K562 (cell line): ENCODE results near the gene KIF25. TPM values are rescaled to one million over a fixed set of nuclear protein-coding genes. Genes with fewer than 3 reads are reported as not detected.

ENCODE experiments used
- ATAC-seq: fragments of 200-7000 bp; cut with Tn5 transposase; 3 replicates; pipeline ENCODE4 v1.9.1; 2020; ENCODE audit warnings: moderate library complexity
- BruUV-seq: library from RNA; stranded (reverse); fragments of 400-500 nt; replicated peaks from 2 replicates; lab custom pipeline; 2021; lab: Mats Ljungman, UMichigan
- CTCF ChIA-PET: fragments of 300-600 bp; formaldehyde crosslinking; extraction: SDS; loops from one replicate; lab custom pipeline; 2021; ENCODE audit warnings: low intra/inter-chr PET ratio; lab: Yijun Ruan, JAX
- POLR2A ChIA-PET: fragments of 300-600, 350-650 bp; sonication (Branson Sonifier 250); formaldehyde crosslinking; extraction: SDS; loops from one replicate; lab custom pipeline; 2021; ENCODE audit warnings: antibody characterized with exemption, inconsistent platforms; lab: Yijun Ruan, JAX
- DNase-seq, 4 experiments: peaks; one replicate each; pipeline versions ENCODE4 v3.0.0 to v3.0.0-alpha.2; 2011 to 2018; ENCODE audit warnings: low spot score in 3 of 4, mixed read lengths in 3 of 4; ENCODE audit errors: extremely low read depth in 1 of 4
- FAIRE-seq: peaks from 2 replicates; lab custom pipeline; 2011; peaks lifted over from hg19 to GRCh38; lab: Jason Lieb, UNC
- H2AFZ ChIP-seq: 2 replicates; pipeline ENCODE4 v1.6.0; 2011; ENCODE audit warnings: low read depth, low read length, control low read depth, inconsistent platforms
- H3K27ac ChIP-seq: fragments of 200-600 bp; 3 replicates; pipeline ENCODE4 v1.8.0; 2011; ENCODE audit warnings: low read depth, mild to moderate bottlenecking, control low read depth, inconsistent platforms, low read length, moderate library complexity, mixed read lengths; ENCODE audit errors: extremely low read depth
- H3K27me3 ChIP-seq, 2 experiments: fragments of 300-600 bp in 1 of 2; 2 replicates in 1 of 2; 3 replicates in 1 of 2; pipeline versions ENCODE4 v1.6.0 to v1.8.0; 2011; ENCODE audit warnings: inconsistent platforms in 2 of 2, low read length in 2 of 2, mild to moderate bottlenecking in 1 of 2, mixed read lengths in 1 of 2, moderate library complexity in 1 of 2; ENCODE audit not compliant: control insufficient read depth in 2 of 2, insufficient read depth in 2 of 2
- H3K36me3 ChIP-seq: fragments of 300-600 bp; 3 replicates; pipeline ENCODE4 v1.8.0; 2011; ENCODE audit warnings: mild to moderate bottlenecking, low read length, inconsistent platforms; ENCODE audit not compliant: control insufficient read depth, insufficient read depth
- H3K4me1 ChIP-seq, 2 experiments: fragments of 200-600 bp in 1 of 2; replicated peaks in 1 of 2; 2 replicates in 1 of 2; 3 replicates in 1 of 2; pipeline versions ENCODE4 v1.5.1 to v1.8.0; 2011; ENCODE audit warnings: inconsistent platforms in 2 of 2, low read length in 2 of 2, mild to moderate bottlenecking in 1 of 2, mixed read lengths in 1 of 2, moderate library complexity in 1 of 2; ENCODE audit not compliant: control insufficient read depth in 2 of 2, insufficient read depth in 2 of 2
- H3K4me2 ChIP-seq: 2 replicates; pipeline ENCODE4 v1.6.1; 2011; ENCODE audit warnings: low read length, control low read depth, inconsistent platforms, mixed read lengths; ENCODE audit not compliant: insufficient read depth
- H3K4me3 ChIP-seq: fragments of 200-600 bp; sonication (generic), shearing (Covaris generic); 2 replicates; pipeline ENCODE4 v1.5.1; 2016; ENCODE audit warnings: control low read depth, inconsistent platforms
- H3K79me2 ChIP-seq: fragments of 200-600 bp; 3 replicates; pipeline ENCODE4 v1.8.0; 2011; ENCODE audit warnings: low read length, inconsistent platforms; ENCODE audit not compliant: control insufficient read depth, insufficient read depth
- H3K9ac ChIP-seq, 2 experiments: 2 replicates each; pipeline versions ENCODE4 v1.6.0 to v1.6.1; 2011; ENCODE audit warnings: low read depth in 2 of 2, low read length in 2 of 2, control low read depth in 1 of 2, inconsistent platforms in 1 of 2, mild to moderate bottlenecking in 1 of 2, mixed read lengths in 1 of 2; ENCODE audit not compliant: insufficient read depth in 1 of 2
- H3K9me1 ChIP-seq: one replicate; pipeline ENCODE4 v1.6.0; 2011; ENCODE audit warnings: inconsistent platforms, mild to moderate bottlenecking, low read length, moderate library complexity; ENCODE audit not compliant: control insufficient read depth, insufficient read depth
- H3K9me3 ChIP-seq: replicated peaks from 2 replicates; pipeline ENCODE4 v1.5.1; 2011; ENCODE audit warnings: low read depth, low read length, inconsistent platforms; ENCODE audit not compliant: control insufficient read depth, insufficient read depth
- H4K20me1 ChIP-seq: replicated peaks from 2 replicates; pipeline ENCODE4 v1.6.1; 2011; ENCODE audit warnings: low read length, inconsistent platforms, mixed read lengths; ENCODE audit not compliant: control insufficient read depth, insufficient read depth
- CREB3 ChIP-seq: fragments of 450-650 bp; conservative IDR thresholded peaks from 2 replicates; pipeline ENCODE4 v1.6.1; 2016; ENCODE audit warnings: missing genetic modification characterization, low read depth, mild to moderate bottlenecking, missing compliant biosample characterization, moderate library complexity
- DACH1 ChIP-seq: fragments of 450-650 bp; IDR thresholded peaks from 2 replicates; pipeline ENCODE4 v1.6.1; 2018; ENCODE audit not compliant: partially characterized antibody
- EHMT2 ChIP-seq: fragments of 450-650 bp; IDR thresholded peaks from 2 replicates; pipeline ENCODE4 v1.6.1; 2018; ENCODE audit warnings: antibody characterized with exemption
- FOXO4 ChIP-seq: fragments of 450-650 bp; formaldehyde crosslinking; IDR thresholded peaks from 2 replicates; pipeline ENCODE4 v1.4.0; 2020; ENCODE audit warnings: mild to moderate bottlenecking, moderate library complexity
- GABPA ChIP-seq: fragments of 200-800 bp; sonication (Bioruptor generic); conservative IDR thresholded peaks from 2 replicates; pipeline ENCODE4 v1.6.1; 2016; ENCODE audit warnings: low read depth, missing genetic modification characterization, missing compliant biosample characterization
- KAT8 ChIP-seq: fragments of 450-650 bp; IDR thresholded peaks from 2 replicates; pipeline ENCODE4 v1.6.1; 2016; ENCODE audit warnings: low read depth, mild to moderate bottlenecking
- KDM5B ChIP-seq: fragments of 200-600 bp; sonication (generic); IDR thresholded peaks from 2 replicates; pipeline ENCODE4 v1.6.1; 2012; ENCODE audit warnings: low read depth, mild to moderate bottlenecking, moderate library complexity, low read length, control low read depth, inconsistent platforms; ENCODE audit not compliant: insufficient replicate concordance
- MEF2D ChIP-seq: conservative IDR thresholded peaks from 2 replicates; pipeline ENCODE4 v1.6.1; 2016; ENCODE audit warnings: low read depth, missing genetic modification characterization, missing compliant biosample characterization
- NFE2 ChIP-seq: IDR thresholded peaks from 2 replicates; pipeline ENCODE4 v1.6.1; 2014; ENCODE audit warnings: antibody characterized with exemption, low read depth
- PTRF ChIP-seq: fragments of 450-650 bp; IDR thresholded peaks from 2 replicates; pipeline ENCODE4 v1.6.1; 2016; ENCODE audit warnings: mild to moderate bottlenecking, missing genetic modification characterization, missing compliant biosample characterization
- RBM39 ChIP-seq: fragments of 200-400 bp; formaldehyde crosslinking; optimal IDR thresholded peaks from 2 replicates; pipeline ENCODE3; 2018; ENCODE audit warnings: low read depth, low read length
- SMAD2 ChIP-seq: fragments of 150-350 bp; IDR thresholded peaks from 2 replicates; pipeline ENCODE4 v1.6.1; 2014; ENCODE audit warnings: low read depth, mild to moderate bottlenecking, low read length
- USF1 ChIP-seq: sonication (generic); formaldehyde crosslinking; IDR thresholded peaks from 2 replicates; pipeline ENCODE4 v1.9.0; 2022; ENCODE audit warnings: mild to moderate bottlenecking, missing genetic modification reagents
- ZFP36 ChIP-seq: fragments of 150-350 bp; IDR thresholded peaks from 2 replicates; pipeline ENCODE4 v1.6.1; 2018; ENCODE audit warnings: low read length, low read depth; ENCODE audit not compliant: partially characterized antibody
- ZNF263 ChIP-seq: sonication (generic); formaldehyde crosslinking; IDR thresholded peaks from 2 replicates; pipeline ENCODE4 v1.8.0; 2022; ENCODE audit warnings: mild to moderate bottlenecking, missing genetic modification reagents, borderline replicate concordance
- ZNF280B ChIP-seq: fragments of 250-450 bp; sonication (Bioruptor Pico); IDR thresholded peaks from 2 replicates; pipeline ENCODE4 v1.5.1; 2021; ENCODE audit warnings: mild to moderate bottlenecking
- ZNF347 ChIP-seq: fragments of 450-650 bp; formaldehyde crosslinking; IDR thresholded peaks from 2 replicates; pipeline ENCODE4 v1.4.0; 2020; ENCODE audit warnings: low read depth, mild to moderate bottlenecking, moderate library complexity
- ZNF551 ChIP-seq: fragments of 250-450 bp; sonication (Bioruptor Pico); IDR thresholded peaks from 2 replicates; pipeline ENCODE4 v1.5.0; 2021; ENCODE audit warnings: mild to moderate bottlenecking, moderate library complexity
- WGBS: fragments of 100-300 bp; shearing (Covaris generic); methylation state at CpG from one replicate; pipeline ENCODE4 v1.1.6; 2016; ENCODE audit warnings: low coverage, mixed read lengths; ENCODE audit not compliant: insufficient coverage; ENCODE audit errors: missing lambda C conversion rate; 5-methylcytosine and 5-hydroxymethylcytosine counted together
- in situ Hi-C: fragments of 300-500 bp; cut with MboI; formaldehyde crosslinking; loops from 4 replicates; pipeline ENCODE4 v1.15.0; 2018; ENCODE audit warnings: inconsistent platforms, mixed read lengths
- intact Hi-C: fragments of 100-400 bp; cut with micrococcal nuclease; formaldehyde crosslinking; loops from 2 replicates; pipeline ENCODE4 v1.14.2; 2022
- polyA plus RNA-seq, 8 experiments: library from polyadenylated mRNA; depleted of rRNA in 4 of 8; stranded (reverse) in 5 of 8; unstranded in 3 of 8; fragments of >200 nt; fragmentation: Nextera tagmentation in 2 of 8; fragmentation: Illumina TruSeq in 1 of 8; extraction: Ambion mirVana in 2 of 8; extraction: Trizol in 1 of 8; gene quantifications; 2 replicates each; pipeline versions ENCODE4 v1.2.1 to v1.2.3, GENCODE V29; 2011 to 2014; ENCODE audit warnings: inconsistent platforms in 1 of 8, missing spikeins in 1 of 8
- total RNA-seq, 7 experiments: library from RNA; depleted of rRNA in 6 of 7; stranded (reverse); fragments of >200 nt in 6 of 7; fragmentation: Illumina TruSeq in 2 of 7; extraction: Trizol in 2 of 7; gene quantifications; 2 replicates each; pipeline versions ENCODE4 v1.2.1 to v1.2.3, GENCODE V29; 2011 to 2021; ENCODE audit warnings: low replicate concordance in 1 of 7

The KIF25 gene
- total and polyA plus RNA-seq, 9 of the 15 experiments (the other 6 are each of a cell fraction or from before 2014, with no cell fraction given): 0.04 to 0.49 (median 0.23) TPM; not detected in 5

- CTCF ChIA-PET: no interaction called here
- Histone ChIP-seq H3K36me3 (no peaks in the 10 kb centered on the region), H3K4me1 (no peaks in the 10 kb centered on the region)
- intact Hi-C loops: no loop called here
- POLR2A ChIA-PET: no interaction called here
- TF ChIP-seq ZNF263 (no peak), FOXO4 (CRISPR knock-in tag) (no peak), SMAD2 (no peak), ZNF551 (CRISPR knock-in tag) (no peak), CREB3 (tag) (no peak), USF1 (CRISPR knock-in tag) (no peak), MEF2D (tag) (no peak), DACH1 (no peak), PTRF (no peak), ZNF280B (no peak), RBM39 (no peak), NFE2 (no peak), ZNF347 (CRISPR knock-in tag) (no peak), EHMT2 (no peak), GABPA (tag) (no peak), KDM5B (no peak), ZFP36 (no peak), KAT8 (no peak)
- TF ChIP-seq, all 486 proteins: peak for 0
- DNase-seq (no peak), FAIRE-seq (no peak), ATAC-seq (no peak)
- Histone ChIP-seq H3K27me3 (peaks cover 10 to 27% of the 10 kb centered on the region in 2 experiments; a peak in 4 of 5 replicates), H3K9ac (no peak overlapping the region), H3K79me2 (no peaks in the 10 kb centered on the region), H4K20me1 (no peaks in the 10 kb centered on the region), H3K4me3 (no peak overlapping the region), H3K4me2 (no peak overlapping the region), H2AFZ (no peak overlapping the region), H3K27ac (no peak overlapping the region), H3K9me3 (peaks cover 6% of the 10 kb centered on the region; the same call in 1 of the 2 replicates), H3K9me1 (no peaks in the 10 kb centered on the region)
- WGBS: 0% methylated on average over 3 of the region's 3 CpGs
- in situ Hi-C loops: no loop called here
- BruUV-seq: no TSS peak
Observed at GRCh38 chr6:168009331-168009730, 11.9 kb downstream of the KIF25 start.
